CD14-positive monocyte (primary cell): ENCODE measurements around the gene ATF4. TPM values are rescaled to one million over a fixed set of nuclear protein-coding genes. Genes with fewer than 3 reads are reported as not detected.

Experiments
- DNase-seq, 3 donors: peaks; one replicate each; pipeline ENCODE4 v3.0.0-alpha.2; 2011 to 2022
- H2AFZ ChIP-seq: 2 replicates; pipeline ENCODE4 v1.6.0; 2012; ENCODE audit warnings: mild to moderate bottlenecking, low read depth, low read length, inconsistent platforms; ENCODE audit not compliant: insufficient read depth, poor library complexity, severe bottlenecking
- H3K27ac ChIP-seq, 2 donors: 1 replicate in 1 of 2; 2 replicates in 1 of 2; pipeline ENCODE4 v1.5.1; 2012 to 2013; ENCODE audit warnings: low read length in 2 of 2, control low read depth in 1 of 2, inconsistent platforms in 1 of 2, low read depth in 1 of 2, mild to moderate bottlenecking in 1 of 2
- H3K27me3 ChIP-seq, 2 donors: one replicate each; pipeline versions ENCODE4 v1.6.0 to v1.6.1; 2011 to 2013; ENCODE audit warnings: low read length in 2 of 2; ENCODE audit not compliant: control insufficient read depth in 2 of 2, insufficient read depth in 2 of 2
- H3K36me3 ChIP-seq, 2 donors: replicated peaks in 1 of 2; 1 replicate in 1 of 2; 2 replicates in 1 of 2; pipeline versions ENCODE4 v1.5.1 to v1.6.1; 2012 to 2013; ENCODE audit warnings: low read length in 2 of 2, control low read depth in 1 of 2, inconsistent platforms in 1 of 2, mild to moderate bottlenecking in 1 of 2; ENCODE audit not compliant: insufficient read depth in 2 of 2, control insufficient read depth in 1 of 2
- H3K4me1 ChIP-seq, 2 donors: 1 replicate in 1 of 2; 2 replicates in 1 of 2; pipeline versions ENCODE4 v1.5.1 to v1.6.1; 2012 to 2013; ENCODE audit warnings: low read length in 2 of 2, control low read depth in 1 of 2, inconsistent platforms in 1 of 2, mild to moderate bottlenecking in 1 of 2, moderate library complexity in 1 of 2; ENCODE audit not compliant: insufficient read depth in 2 of 2, control insufficient read depth in 1 of 2
- H3K4me2 ChIP-seq: replicated peaks from 2 replicates; pipeline ENCODE3; 2012; ENCODE audit warnings: low read length, moderate library complexity, mild to moderate bottlenecking; ENCODE audit not compliant: poor library complexity, severe bottlenecking; ENCODE audit errors: extremely low read depth
- H3K4me3 ChIP-seq, 3 experiments: fragments of 200-600 bp in 1 of 3; sonication (generic) in 1 of 3; replicated peaks in 1 of 3; 1 replicate in 2 of 3; 2 replicates in 1 of 3; pipeline ENCODE4 v1.5.1; 2011 to 2013; ENCODE audit warnings: low read length in 3 of 3, mild to moderate bottlenecking in 3 of 3, control low read depth in 2 of 3, low read depth in 2 of 3, inconsistent platforms in 1 of 3, moderate library complexity in 1 of 3
- H3K79me2 ChIP-seq: 2 replicates; pipeline ENCODE4 v1.6.0; 2012; ENCODE audit warnings: mild to moderate bottlenecking, control low read depth, inconsistent platforms, low read length, moderate library complexity; ENCODE audit not compliant: insufficient read depth
- H3K9ac ChIP-seq: 2 replicates; pipeline ENCODE4 v1.6.0; 2017; ENCODE audit warnings: low read length, mild to moderate bottlenecking; ENCODE audit not compliant: insufficient read depth, poor library complexity, severe bottlenecking
- H3K9me3 ChIP-seq, 2 donors: replicated peaks in 1 of 2; 1 replicate in 1 of 2; 2 replicates in 1 of 2; pipeline versions ENCODE4 v1.5.1 to v1.6.1; 2012 to 2013; ENCODE audit warnings: low read length in 2 of 2, control low read depth in 1 of 2; ENCODE audit not compliant: control insufficient read depth in 1 of 2, insufficient read depth in 1 of 2
- H4K20me1 ChIP-seq: 2 replicates; pipeline ENCODE4 v1.6.0; 2012; ENCODE audit warnings: mild to moderate bottlenecking, low read length, control low read depth, moderate library complexity; ENCODE audit not compliant: insufficient read depth
- H3K27ac Mint-ChIP-seq, 7 donors: one replicate each; pipeline ENCODE4 v1.8.0; 2020; ENCODE audit warnings: mild to moderate bottlenecking in 7 of 7, mixed read lengths in 7 of 7, moderate library complexity in 6 of 7, inconsistent platforms in 2 of 7
- H3K27me3 Mint-ChIP-seq, 3 donors: one replicate each; pipeline ENCODE4 v1.8.0; 2021 to 2022; ENCODE audit warnings: low read depth in 3 of 3, mild to moderate bottlenecking in 3 of 3, mixed read lengths in 3 of 3, moderate library complexity in 3 of 3, inconsistent platforms in 1 of 3
- H3K36me3 Mint-ChIP-seq, 2 donors: one replicate each; pipeline ENCODE4 v1.8.0; 2020; ENCODE audit warnings: mixed read lengths in 2 of 2, inconsistent platforms in 1 of 2, mild to moderate bottlenecking in 1 of 2
- H3K4me1 Mint-ChIP-seq: one replicate; pipeline ENCODE4 v1.8.0; 2020; ENCODE audit warnings: mild to moderate bottlenecking, mixed read lengths
- H3K4me3 Mint-ChIP-seq, 2 donors: one replicate each; pipeline ENCODE4 v1.8.0; 2020; ENCODE audit warnings: mild to moderate bottlenecking in 2 of 2, mixed read lengths in 2 of 2, moderate library complexity in 1 of 2
- H3K9me3 Mint-ChIP-seq, 7 donors: one replicate each; pipeline ENCODE4 v1.8.0; 2020 to 2022; ENCODE audit warnings: mixed read lengths in 7 of 7, mild to moderate bottlenecking in 6 of 7, moderate library complexity in 6 of 7, inconsistent platforms in 2 of 7
- CTCF ChIP-seq: fragments of 200-600 bp; IDR thresholded peaks from one replicate; pipeline ENCODE4 v1.8.0; 2022; ENCODE audit warnings: antibody characterized with exemption, mild to moderate bottlenecking
- WGBS: methylation state at CpG from one replicate; pipeline ENCODE4 v1.1.5; 2013; ENCODE audit warnings: missing lambda C conversion rate; ENCODE audit not compliant: insufficient coverage; 5-methylcytosine and 5-hydroxymethylcytosine counted together
- intact Hi-C, 2 donors: fragments of 100-400 bp; cut with micrococcal nuclease; formaldehyde crosslinking; loops; one replicate each; pipeline versions ENCODE4 v1.15.0 to v1.15.1; 2023
- polyA plus RNA-seq, 3 donors: library from polyadenylated mRNA; depleted of rRNA in 1 of 3; unstranded in 2 of 3; stranded (reverse) in 1 of 3; fragments of 300-500 nt in 2 of 3; fragments of >200 nt in 1 of 3; fragmentation: Illumina TruSeq in 2 of 3; gene quantifications; 1 replicate in 2 of 3; 2 replicates in 1 of 3; pipeline ENCODE4 v1.2.3, GENCODE V29; 2012 to 2021

The ATF4 gene
- polyA plus RNA-seq, 3 donors, result 55.1 to 606 (median 59.0) TPM

GRCh38 chr22:39535357-39535725 lies 15.0 kb downstream of the ATF4 start:
- H3K4me1 Mint-ChIP-seq, result peaks cover 25% of the 10 kb centered on the region
- no peak for TF ChIP-seq CTCF
- H3K36me3 Mint-ChIP-seq, result peaks cover 3 to 10% of the 10 kb centered on the region in 2 donors
- intact Hi-C loops, result loop anchor here (2.0 to 10.0 kb wide), 4 partner anchors 489 to 1099 kb away; partner anchors contain the start of genes ADSL (in 1 of the 2) and MRTFA (in 1 of the 2)
- H3K9ac ChIP-seq, result no peak overlapping the region
- H3K4me3 Mint-ChIP-seq, result no peak overlapping the region
- H2AFZ ChIP-seq, result no peak overlapping the region
- H3K27me3 Mint-ChIP-seq, result peaks cover 3 to 5% (median 4%) of the 10 kb centered on the region in 3 donors
- DNase-seq, result no peak
- H3K4me2 ChIP-seq, result no peak overlapping the region
- no peaks in the 10 kb centered on the region for H3K9me3 ChIP-seq
- H3K4me3 ChIP-seq, result no peak overlapping the region
- WGBS, result 41% methylated on average over 12 of the region's 13 CpGs
- H3K27me3 ChIP-seq, result no peaks in the 10 kb centered on the region
- peaks cover 24 to 32% of the 10 kb centered on the region in 2 donors for H3K4me1 ChIP-seq
- H4K20me1 ChIP-seq, result peaks cover 13% of the 10 kb centered on the region
- no peak overlapping the region for H3K27ac ChIP-seq
- peaks cover 0 to 2% of the 10 kb centered on the region in 2 donors for H3K36me3 ChIP-seq
- no peaks in the 10 kb centered on the region for H3K9me3 Mint-ChIP-seq
- H3K27ac Mint-ChIP-seq, result no peak overlapping the region
- H3K79me2 ChIP-seq, result peaks cover 22% of the 10 kb centered on the region

GRCh38 chr22:39535831-39536449 lies 15.6 kb downstream of the ATF4 start:
- Histone ChIP-seq H2AFZ (no peak overlapping the region), H3K4me1 (peaks cover 18 to 26% of the 10 kb centered on the region in 2 donors), H3K9ac (no peak overlapping the region), H3K4me3 (no peak overlapping the region), H4K20me1 (peaks cover 7% of the 10 kb centered on the region), H3K27me3 (no peaks in the 10 kb centered on the region), H3K79me2 (peaks cover 16% of the 10 kb centered on the region), H3K4me2 (no peak overlapping the region), H3K27ac (no peak overlapping the region), H3K36me3 (no peaks in the 10 kb centered on the region), H3K9me3 (no peaks in the 10 kb centered on the region)
- Mint-ChIP-seq H3K4me3 (no peak overlapping the region), H3K27ac (no peak overlapping the region), H3K9me3 (no peaks in the 10 kb centered on the region), H3K4me1 (peaks cover 19% of the 10 kb centered on the region), H3K27me3 (peaks cover 3 to 7% (median 6%) of the 10 kb centered on the region in 3 donors), H3K36me3 (peaks cover 0 to 4% of the 10 kb centered on the region in 2 donors)
- no peak for DNase-seq
- 94% methylated on average over 7 of the region's 15 CpGs for WGBS
- intact Hi-C loops, result loop anchor here (2.0 to 10.0 kb wide), 4 partner anchors 489 to 1099 kb away; partner anchors contain the start of genes ADSL (in 1 of the 2) and MRTFA (in 1 of the 2)
- TF ChIP-seq CTCF, result no peak
